ENCODE data around the gene BAZ1B.
"Not testable (repeated sequence)": the region's sequence is repeated elsewhere in the genome, so short reads cannot be mapped to it uniquely, and the experiment has no call there.

BAZ1B gene

DNA sequence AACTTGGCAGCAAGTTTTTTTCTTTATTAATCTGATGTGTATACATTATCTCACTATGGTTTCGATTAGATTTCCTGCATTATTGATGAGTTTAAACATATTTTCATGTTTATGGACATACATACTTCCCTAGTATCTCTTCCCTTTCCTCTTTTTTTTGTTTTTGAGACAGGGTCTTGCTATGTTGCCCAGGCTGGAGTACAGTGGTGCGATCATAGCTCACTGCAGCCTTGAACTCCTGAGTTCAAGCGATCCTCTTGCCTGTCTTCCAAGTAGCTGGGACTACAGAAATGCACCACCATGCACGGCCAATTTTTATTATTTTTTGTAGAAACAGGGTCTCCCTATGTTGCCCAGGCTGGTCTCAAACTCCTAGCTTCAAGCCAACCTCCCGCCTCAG, 18.9 kb downstream of the BAZ1B start:
- DNase-seq (ENCODE audit: low spot score): no peak

DNA sequence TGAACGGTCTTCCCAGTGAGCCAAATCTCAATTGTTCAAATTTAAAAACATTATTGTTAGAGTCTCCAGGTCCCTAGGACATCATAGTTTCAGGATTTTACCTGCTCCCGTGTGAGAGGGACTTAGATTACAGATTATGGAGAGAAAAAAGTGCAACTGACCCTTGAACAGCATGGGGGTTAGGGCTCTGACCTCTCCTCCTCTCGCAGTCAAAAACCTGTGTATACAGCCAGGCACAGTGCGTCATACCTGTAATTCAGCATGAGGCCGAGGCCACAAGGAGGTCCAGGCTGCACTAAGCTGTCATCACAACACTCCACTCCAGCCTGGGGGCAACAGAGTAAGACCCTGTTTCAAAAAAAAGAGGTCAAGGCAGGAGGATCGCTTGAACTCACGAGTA, 25.5 kb downstream of the BAZ1B start:
- DNase-seq (ENCODE audit: low spot score): no peak

DNA sequence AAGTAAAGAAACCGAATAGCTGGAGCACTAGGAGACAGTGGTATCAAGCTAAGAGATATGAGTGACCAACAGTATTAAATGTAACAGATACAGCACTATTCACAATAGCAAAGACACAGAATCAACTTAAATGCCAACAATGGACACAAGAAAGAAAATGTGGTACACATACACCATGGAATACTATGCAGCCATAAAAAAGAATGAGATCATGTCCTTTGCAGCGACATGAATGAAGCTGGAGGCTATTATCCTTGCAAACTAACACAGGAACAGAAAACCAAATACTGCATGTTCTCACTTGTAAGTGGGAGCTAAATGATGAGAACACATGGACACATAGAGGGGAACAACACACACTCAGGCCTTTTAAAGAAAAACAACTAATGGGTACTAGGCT, 26.6 kb downstream of the BAZ1B start:
- not testable (repeated sequence) for DNase-seq (ENCODE audit: low spot score)

DNA sequence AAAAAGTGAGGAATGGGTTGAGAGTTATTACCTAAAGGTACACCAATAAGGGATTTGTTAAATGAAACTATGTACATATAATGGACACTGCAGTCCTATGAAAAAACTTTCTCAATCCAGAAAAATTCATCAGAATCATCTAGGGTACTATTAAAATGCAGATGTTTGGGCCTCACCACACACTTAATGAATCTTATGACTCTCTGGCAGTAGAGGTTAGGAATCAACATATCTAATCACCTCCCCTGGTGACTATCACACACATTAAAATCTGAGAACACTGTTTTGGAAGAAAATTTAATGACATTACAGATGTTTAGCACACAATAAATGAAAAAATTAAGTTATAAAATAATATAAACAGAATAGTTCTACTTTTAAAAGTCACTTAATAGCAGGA, 32.1 kb downstream of the BAZ1B start:
- no peak for DNase-seq (ENCODE audit: low spot score)

DNA sequence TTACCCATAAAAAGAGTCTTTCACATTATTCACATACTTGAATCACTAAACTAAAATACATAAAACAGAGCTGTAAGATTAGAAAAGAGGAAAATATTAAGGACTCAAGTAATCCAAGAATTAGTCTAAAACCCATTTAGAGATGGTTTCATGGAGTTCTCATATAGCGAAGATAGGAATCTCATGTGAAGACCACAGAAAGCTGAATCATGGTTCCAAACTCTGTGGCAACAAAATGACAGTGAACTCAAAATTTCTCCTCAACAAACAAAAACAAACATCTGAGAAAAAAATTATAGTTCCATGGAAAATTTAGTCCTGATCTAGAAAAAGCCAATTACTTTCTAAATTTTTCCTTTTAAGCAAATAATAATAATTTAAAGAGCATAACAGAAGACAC, 34.6 kb downstream of the BAZ1B start:
- DNase-seq (ENCODE audit: low spot score): no peak

DNA sequence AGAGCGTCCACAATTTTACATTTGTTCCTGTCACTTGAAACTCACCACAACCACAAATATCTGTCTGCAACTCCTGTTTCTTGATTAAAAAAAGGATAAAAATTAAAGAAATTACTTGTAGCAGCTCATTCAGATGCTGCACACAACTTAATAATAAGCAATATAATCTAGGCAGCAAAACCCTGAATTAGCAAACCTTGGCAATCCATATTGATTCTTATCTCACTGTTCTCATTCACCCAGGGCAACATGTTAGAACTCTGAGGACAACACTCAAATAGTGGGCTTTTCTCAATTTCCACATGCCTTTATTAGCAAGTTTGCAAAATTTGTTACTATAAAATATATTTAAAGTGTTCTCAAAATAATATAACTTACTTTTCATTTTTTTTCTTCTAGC, 38.9 kb downstream of the BAZ1B start:
- DNase-seq (ENCODE audit: low spot score): no peak

DNA sequence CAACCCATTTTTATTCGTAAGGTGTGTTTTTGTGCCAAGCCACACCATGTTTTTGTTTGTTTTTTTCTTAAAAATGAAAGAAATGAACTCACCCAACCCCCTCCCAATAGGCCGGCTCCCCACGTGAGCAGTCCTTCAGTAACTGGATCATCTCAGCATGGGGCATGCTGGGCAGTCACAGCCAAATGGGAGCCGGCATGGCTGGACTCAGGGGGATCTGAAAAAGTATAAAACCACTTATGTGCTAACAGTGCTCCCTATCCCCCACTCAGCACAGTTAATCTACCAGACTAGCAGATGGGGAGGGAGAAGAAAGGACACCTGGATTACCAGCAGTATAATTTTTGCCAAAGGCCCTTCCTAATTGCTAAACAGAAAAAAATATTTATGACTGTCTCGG, 39.3 kb downstream of the BAZ1B start:
- DNase-seq (ENCODE audit: low spot score): no peak

DNA sequence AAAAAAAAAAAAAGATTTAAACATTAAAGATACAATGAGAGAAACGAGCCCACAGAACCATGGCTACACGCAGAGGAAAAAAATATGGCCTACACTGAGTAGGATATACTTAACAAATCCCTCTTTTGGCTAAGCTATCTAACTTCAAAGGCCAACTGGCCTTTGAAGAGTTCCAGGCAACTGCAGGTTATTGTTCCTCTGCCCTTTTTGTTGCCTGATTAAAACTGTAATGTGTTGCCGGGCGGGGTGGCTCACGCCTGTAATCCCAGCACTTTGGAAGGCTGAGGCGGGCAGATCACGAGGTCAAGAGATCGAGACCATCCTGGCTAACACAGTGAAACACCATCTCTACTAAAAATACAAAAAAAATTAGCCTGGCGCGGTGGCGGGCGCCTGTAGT, 40.6 kb downstream of the BAZ1B start:
- DNase-seq (ENCODE audit: low spot score): not testable (repeated sequence)

DNA sequence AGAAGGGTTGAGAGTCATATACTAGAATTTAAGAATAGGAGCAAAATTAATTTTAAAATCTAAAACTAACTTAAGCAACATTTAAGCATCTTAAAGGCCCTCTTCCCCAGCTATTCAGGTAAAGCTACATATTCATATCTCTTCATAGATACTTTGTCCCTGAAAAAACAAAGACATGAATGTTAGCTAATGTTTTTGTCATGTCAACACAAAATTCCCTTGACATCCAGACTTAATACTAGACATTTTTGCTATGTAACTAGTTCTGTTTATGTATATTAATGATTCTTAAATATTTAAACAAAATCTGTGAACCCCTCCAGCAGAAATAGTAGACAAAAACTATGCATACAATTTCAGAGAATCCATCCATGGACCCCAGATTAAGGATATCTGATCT, 43.5 kb downstream of the BAZ1B start:
- no peak for DNase-seq (ENCODE audit: low spot score)

DNA sequence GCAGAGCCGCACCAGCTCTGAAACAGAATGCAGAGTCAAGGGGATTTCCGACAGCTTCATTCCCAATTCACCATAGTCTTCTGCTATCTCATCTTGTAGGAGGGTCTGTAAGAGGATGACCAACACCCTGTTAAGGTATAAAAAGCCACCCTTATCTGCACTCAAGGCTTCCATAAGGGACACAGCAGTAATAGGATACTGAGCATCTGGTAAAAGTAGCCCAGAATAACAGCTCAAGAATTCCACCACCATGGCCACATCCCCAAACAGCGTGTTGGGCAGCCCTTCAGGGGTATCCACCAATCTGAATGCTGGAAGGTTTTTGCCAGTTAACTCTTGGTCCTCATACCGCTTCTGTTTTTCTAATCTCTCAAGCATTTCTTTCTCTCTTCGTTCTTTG, 44.7 kb downstream of the BAZ1B start:
- DNase-seq (ENCODE audit: low spot score): no peak

DNA sequence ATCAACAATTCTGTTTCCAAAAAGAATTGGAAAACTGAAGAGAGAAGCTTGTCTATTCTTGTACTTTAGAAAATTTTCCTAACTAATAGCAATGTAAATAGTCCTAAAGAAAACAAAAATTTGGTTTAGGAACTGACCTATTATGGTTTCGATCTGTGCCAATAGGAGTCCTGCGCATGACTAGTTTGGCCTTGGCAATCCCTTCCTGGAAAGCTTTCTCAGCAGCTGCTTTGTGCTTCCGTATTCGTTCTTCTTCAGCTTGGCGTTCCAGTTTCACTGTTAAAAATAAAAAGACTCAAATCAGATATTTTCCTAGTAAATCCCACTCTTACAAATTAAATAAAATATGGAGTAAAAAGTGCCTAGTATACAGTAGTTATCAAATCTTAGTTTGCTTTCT, 51.9 kb downstream of the BAZ1B start:
- no peak for DNase-seq (ENCODE audit: low spot score)

DNA sequence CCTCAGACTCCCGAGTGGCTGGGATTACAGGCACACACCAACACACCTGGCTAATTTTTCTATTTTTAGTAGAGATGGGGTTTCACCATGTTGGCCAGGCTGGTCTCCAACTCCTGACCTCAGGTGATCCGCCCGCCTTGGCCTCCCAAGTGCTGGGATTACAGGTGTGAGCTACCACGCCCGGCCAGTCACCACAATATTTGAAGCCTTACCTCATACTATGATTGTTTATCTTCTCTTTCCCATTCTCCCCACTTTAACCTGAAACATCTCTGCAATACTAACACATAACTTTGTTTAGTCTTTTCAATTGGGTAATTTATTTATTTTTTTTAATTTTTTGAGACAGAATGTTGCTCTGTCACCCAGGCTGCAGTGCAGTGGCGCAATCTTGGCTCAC, 55.0 kb downstream of the BAZ1B start:
- DNase-seq (ENCODE audit: low spot score): not testable (repeated sequence)

DNA sequence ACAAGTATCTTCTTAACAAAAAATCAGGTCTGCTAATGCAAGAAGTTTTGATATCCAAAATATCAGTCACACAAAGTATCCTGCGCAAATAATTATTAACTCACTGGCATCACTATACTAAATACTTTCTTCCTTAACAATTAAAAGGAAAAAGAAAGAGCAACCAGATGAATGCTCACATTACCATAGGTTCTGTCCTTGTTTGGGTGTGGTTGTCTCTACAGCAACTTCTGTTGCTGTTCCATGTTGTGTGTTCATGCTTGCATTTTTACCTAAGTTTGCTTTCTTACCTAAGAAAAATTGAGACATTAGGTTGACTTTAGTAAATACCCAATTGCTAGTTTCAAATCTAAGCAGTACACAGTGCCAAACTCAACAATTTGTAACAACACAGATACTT, 56.0 kb downstream of the BAZ1B start:
- no peak for DNase-seq (ENCODE audit: low spot score)

DNA sequence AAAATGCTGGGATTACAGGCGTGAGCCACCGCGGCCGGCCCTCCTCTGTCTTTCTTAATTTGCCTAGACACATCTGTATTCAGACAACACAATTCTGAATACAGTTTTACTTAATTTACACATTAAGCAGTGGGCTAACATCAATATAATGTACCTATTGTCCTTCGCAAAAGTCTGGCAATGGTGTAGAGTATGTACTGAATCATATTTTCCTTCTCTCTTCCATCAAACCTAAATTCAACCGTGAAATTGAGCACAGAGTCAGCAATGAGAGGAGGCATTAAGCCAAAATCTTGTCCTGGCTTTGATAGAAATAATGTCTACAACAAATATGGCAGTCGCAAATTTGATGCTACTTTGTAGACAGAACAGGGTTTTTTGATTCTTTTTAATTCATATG, 58.1 kb downstream of the BAZ1B start:
- DNase-seq (ENCODE audit: low spot score): no peak

DNA sequence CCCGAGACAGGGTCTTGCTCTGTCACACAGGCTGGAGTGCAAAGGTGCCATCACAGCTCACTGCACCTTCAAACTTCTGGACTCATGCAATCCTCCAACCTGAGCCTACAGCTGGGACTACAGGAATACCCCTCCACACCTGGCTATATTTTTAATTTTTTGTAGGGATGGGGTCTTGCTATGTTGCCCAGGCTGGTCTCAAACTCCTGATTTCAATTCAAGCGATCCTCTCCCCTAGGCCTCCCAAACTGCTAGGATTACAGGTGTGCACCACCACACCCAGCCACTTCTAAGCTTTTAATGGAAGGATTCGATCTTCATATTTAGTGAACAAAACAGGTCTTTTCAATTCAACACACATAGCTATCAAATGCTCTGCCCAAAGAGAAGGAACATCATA, 58.8 kb downstream of the BAZ1B start:
- DNase-seq (ENCODE audit: low spot score): no peak

DNA sequence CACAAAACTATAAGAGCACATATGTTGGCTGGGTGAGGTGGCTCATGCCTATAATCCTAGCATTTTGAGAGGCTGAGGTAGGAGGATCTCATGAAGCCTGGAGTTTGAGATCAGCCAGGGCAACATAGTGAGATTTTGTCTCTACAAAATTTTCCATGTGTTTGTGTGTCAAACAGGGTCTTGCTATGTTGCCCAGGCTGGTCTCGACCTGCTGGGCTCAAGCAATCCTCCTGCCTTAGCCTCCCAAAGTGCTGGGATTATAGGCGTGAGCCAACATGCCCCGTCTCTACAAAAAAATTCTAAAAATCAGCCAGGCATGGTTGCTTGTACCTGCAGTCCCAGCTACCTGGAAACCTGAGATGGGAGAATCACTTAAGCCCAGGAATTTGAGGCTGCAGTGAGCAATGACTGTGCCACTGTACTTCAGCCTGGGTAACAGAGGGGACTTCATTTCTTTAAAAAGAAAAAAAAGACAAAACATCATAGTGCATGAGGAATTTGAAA, 60.3 kb downstream of the BAZ1B start:
- no peak for DNase-seq (ENCODE audit: low spot score)

DNA sequence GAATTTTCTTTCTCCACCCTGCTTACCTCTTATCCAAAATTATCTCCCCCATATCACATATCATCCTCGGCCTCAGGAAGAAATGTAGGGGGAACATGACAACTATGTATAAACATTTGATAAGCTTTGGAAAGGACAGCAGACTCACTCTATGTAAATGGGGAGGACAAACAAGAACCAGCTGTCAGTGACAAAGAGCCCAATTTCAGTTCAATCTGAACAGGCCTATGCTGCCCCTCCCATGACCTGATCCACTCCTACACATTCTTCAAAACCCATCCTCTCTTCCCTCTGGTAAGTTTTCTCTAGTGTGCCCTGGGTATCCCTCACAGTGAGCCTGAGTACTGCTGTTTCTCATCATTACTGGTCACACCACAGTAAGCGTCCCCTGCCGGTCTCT, 67.7 kb downstream of the BAZ1B start:
- DNase-seq (ENCODE audit: low spot score): no peak

DNA sequence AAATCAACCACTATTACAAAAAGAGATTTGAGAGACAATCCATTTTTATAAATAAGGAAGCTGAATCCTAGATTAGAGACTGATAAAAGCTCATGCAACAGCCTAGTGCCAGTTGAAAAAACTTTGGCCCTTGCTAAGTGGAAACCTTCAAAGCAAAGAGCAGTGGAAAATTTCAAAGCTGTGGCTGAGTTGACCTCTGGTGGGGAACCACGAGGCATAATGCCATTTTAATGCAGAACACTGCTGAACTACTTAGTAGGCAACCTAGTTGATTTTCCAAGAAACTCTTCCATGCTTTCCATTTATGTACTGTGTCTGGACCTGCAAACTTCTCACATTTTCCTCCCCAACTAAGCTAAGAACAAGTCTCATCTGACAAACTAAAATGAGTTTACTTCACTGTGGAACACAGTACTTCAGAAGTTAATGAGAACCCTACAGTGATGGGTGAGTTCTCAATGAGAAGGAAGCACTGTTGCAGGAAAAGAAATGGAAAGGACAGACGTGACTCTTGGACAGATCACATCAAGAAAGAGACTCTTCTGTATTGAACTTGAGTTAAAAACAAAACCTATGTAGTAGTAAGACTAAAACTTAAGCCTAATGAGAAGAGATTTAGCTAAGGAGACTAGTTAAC, 69.0 kb downstream of the BAZ1B start:
- DNase-seq (ENCODE audit: low spot score): no peak

DNA sequence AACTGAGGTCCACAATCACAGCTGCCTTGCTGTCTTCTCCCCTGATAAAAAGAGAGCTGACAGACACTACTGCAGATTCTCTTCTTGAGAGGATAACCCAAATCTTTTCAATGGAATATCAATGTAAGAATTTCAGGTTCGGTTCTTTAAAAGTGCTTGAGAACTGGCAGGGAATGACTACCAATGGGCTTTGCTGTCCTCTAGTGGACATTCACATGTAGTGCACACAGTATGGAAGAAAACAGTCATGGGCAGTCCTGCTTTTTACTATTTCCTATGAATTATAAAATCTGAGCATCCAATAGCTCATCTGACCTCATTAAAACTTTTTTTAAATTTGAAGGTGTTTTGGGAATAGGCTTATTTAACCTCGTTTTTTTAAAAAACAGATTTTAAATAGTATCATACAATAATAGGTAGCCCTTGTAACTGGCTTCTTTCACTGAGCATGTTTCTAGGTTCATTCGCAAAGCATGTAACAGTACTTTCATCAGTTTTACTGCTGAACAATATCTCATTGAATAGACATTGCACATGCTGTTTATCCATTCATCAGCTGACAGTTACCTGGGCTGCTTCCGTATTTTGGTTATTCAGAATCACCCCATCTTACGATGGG, 70.2 kb downstream of the BAZ1B start:
- peak; percentile 75 for DNase-seq (ENCODE audit: low spot score)

DNA sequence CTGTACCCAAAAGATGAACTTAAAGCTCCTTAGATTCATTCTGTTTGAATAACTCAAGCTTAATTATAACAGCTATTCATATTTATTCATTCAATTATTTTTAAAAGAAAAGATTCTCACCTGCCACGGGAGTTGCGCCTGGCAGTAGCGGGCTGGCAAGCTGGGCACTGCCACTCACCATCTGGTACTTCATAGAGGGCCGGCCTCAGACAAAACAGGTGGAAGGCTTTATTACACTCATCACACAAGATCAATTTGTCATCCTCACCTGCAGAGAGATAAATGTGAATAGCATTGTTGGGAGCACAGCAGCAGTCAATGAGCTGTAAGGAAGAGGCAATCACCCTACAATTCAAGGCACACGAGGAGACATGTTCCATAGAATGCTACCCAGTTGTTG, 72.7 kb downstream of the BAZ1B start:
- DNase-seq (ENCODE audit: low spot score): no peak

DNA sequence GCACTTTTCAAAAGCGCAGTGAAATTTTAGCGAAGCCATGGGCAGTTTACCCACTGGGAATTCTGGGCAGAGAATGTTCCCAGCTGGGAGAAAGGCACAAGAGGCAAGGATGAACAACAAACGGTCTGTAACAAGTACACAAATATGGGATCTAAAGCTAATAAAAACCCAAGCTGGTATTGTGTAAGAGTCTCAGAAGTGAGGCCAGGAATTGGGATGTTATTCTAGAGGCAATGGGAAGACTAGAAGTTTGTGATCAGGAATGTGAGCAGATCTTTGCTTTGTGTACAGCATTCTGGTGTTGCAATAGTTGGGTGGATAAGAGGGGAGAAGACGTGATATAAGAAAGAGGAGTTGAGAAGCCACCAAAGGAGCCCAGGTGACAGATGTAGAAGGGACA, 73.5 kb downstream of the BAZ1B start:
- no peak for DNase-seq (ENCODE audit: low spot score)

DNA sequence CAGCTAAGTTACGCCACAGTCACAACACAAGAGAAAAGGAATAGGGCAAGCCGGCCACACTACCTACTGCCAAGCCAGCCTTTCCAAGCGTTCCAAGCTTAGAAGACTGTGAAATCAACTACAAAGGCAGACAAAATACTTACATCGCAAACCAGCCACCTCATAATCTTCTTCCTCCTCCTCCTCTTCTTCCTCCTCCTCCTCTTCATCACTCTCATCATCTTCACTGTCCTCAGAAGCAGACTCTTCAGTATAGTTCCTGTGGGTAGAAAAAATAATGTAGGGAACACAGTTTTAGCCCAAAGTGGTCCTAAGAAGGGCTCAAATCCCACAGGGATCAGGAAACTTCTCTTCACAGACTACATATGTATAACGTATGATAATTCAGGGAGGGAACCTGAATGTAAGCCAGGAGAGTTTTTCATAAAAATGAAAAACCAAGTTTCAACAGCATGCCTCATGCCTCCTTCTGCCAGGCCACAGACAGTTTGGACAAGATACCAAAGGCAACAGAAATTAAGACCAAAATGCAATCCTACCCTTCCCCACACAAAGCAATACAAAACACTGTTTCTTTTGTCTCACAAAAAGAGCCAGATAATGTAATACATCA, 74.9 kb downstream of the BAZ1B start:
- no peak for DNase-seq (ENCODE audit: low spot score)

DNA sequence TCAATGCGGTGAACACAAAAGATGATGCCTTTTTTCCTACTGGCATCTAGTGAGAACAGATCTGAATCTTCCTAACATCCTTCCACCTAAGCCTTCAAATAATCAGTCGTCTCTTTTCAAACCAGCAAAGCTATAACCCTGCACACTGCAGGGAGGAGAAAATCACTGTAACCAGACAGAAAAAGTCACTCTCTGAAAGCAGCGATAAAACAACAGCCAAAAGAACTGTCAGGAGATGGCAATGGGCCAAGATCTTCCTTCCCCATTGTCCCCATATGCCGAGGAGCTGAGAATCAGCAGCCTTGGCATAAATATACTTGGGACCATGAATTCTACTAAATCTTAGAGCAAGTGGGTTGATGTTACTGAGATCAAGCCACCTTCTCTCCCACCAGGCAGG, 75.4 kb downstream of the BAZ1B start:
- no peak for DNase-seq (ENCODE audit: low spot score)

Measured in AG20443 (cell line).